Transverse colon (tissue), 4 donors: ENCODE measurements around the gene NAT16. TPM values are rescaled to one million over a fixed set of nuclear protein-coding genes. Genes with fewer than 3 reads are reported as not detected.
"Not testable (repeated sequence)": the region's sequence is repeated elsewhere in the genome, so short reads cannot be mapped to it uniquely, and the experiment has no call there.

Experiments
- DNase-seq: peaks from one replicate; pipeline ENCODE4 v3.0.0-alpha.2; 2019
- H3K27ac ChIP-seq, 4 donors: fragments of 200-600 bp; sonication (generic); 2 replicates each; pipeline ENCODE4 v1.5.1; 2016 to 2018; ENCODE audit warnings: inconsistent platforms in 4 of 4
- H3K27me3 ChIP-seq: fragments of 200-600 bp; sonication (generic); 2 replicates; pipeline ENCODE4 v1.5.1; 2017; ENCODE audit warnings: inconsistent platforms
- H3K36me3 ChIP-seq, 4 donors: fragments of 200-600 bp; sonication (generic); 2 replicates each; pipeline ENCODE4 v1.5.1; 2017 to 2019; ENCODE audit warnings: inconsistent platforms in 4 of 4
- H3K4me1 ChIP-seq, 4 donors: fragments of 200-600 bp; sonication (generic); 2 replicates each; pipeline ENCODE4 v1.5.1; 2017 to 2020; ENCODE audit warnings: inconsistent platforms in 4 of 4
- H3K4me3 ChIP-seq, 4 donors: fragments of 200-600 bp; sonication (generic); 1 replicate in 1 of 4; 2 replicates in 3 of 4; pipeline versions ENCODE4 v1.5.1 to v1.6.1; 2017 to 2019; ENCODE audit warnings: inconsistent platforms in 4 of 4
- H3K9me3 ChIP-seq, 2 donors: fragments of 200-600 bp; sonication (generic); 2 replicates each; pipeline ENCODE4 v1.5.1; 2017 to 2019; ENCODE audit warnings: inconsistent platforms in 2 of 2
- EP300 ChIP-seq: sonication (generic); formaldehyde crosslinking; IDR thresholded peaks from one replicate; pipeline ENCODE4 v1.6.1; 2017; ENCODE audit warnings: antibody characterized with exemption, low read depth
- POLR2A ChIP-seq: fragments of 450-650 bp; IDR thresholded peaks from one replicate; pipeline ENCODE4 v1.6.1; 2016; ENCODE audit warnings: antibody characterized with exemption, mild to moderate bottlenecking, moderate library complexity
- POLR2AphosphoS5 ChIP-seq, 3 donors: sonication (generic); formaldehyde crosslinking; IDR thresholded peaks; one replicate each; pipeline ENCODE4 v1.6.1; 2016; ENCODE audit warnings: antibody characterized with exemption in 3 of 3
- WGBS, 2 donors: methylation state at CpG; one replicate each; pipeline ENCODE4 v1.1.5; 2018; ENCODE audit warnings: low coverage in 1 of 2; 5-methylcytosine and 5-hydroxymethylcytosine counted together
- in situ Hi-C, 4 donors: fragments of 200-750 bp; cut with MboI; loops; one replicate each; pipeline versions ENCODE4 v1.15.0 to v1.15.1; 2017; ENCODE audit warnings: low sequenced_read_pairs in 3 of 4, low pct_ligation_motif_present in 1 of 4, low pct_unique_long_range_greater_than_20kb in 1 of 4
- intact Hi-C: fragments of 100-400 bp; cut with DNase I; formaldehyde crosslinking; loops from one replicate; pipeline ENCODE4 v1.15.1; 2023; ENCODE audit warnings: low total_unique reads
- total RNA-seq, 4 donors: library from RNA; depleted of rRNA; stranded (reverse); fragments of >200 nt; gene quantifications; one replicate each; pipeline ENCODE4 v1.1.0, GENCODE V29; 2016
- TF ChIP-seq, protein P1 (sequence below), 5 experiments: fragments of 200-600 bp in 3 of 5; fragments of 450-650 bp in 2 of 5; sonication (generic) in 3 of 5; IDR thresholded peaks; 1 replicate in 2 of 5; 2 replicates in 3 of 5; pipeline ENCODE4 v1.5.1; 2016 to 2017; ENCODE audit warnings: antibody characterized with exemption in 5 of 5, inconsistent platforms in 3 of 5, mild to moderate bottlenecking in 2 of 5, moderate library complexity in 1 of 5

The NAT16 gene
- total RNA-seq, 4 donors from 2014 or later, result not detected

DNA sequence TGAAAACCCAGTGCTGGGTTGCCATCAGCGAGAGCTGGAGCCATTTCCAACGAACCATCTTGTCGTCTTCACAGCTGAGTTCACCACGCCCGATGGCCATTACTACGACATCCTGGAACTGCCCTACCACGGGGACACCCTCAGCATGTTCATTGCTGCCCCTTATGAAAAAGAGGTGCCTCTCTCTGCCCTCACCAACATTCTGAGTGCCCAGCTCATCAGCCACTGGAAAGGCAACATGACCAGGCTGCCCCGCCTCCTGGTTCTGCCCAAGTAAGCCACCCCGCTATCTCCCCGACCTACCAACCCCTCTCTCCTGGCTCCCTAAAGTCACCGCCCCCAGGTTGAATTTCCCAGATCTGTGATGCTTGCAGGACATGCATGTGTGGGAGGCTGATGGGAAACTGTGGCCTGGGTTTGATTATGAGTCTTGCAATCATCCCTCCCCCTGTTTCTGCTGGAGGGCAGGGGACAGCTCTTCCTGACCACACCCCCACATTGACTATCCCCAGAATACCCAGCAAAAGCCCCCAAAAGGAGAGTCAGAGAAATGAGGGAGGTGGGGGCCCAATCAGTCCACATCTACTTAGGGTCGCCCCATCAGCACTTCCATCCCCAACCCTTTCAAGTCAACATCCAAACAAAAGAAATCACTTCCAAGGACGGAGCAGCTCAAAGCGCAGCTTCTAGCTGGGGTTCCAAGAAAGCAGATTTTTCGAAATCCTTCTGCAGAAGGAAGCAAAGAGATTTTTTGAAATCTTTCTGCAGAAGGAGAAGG is 46.3 kb downstream of the NAT16 start:
- WGBS, 2 donors, result 65 to 80% methylated on average over 8 to 15 of the region's 15 CpGs
- H3K4me1 ChIP-seq, result peaks cover 0 to 17% (median 8%) of the 10 kb centered on the region in 4 donors
- no peak overlapping the region for H3K4me3 ChIP-seq
- intact Hi-C loops, result no loop called here
- H3K36me3 ChIP-seq, result no peaks in the 10 kb centered on the region
- no peak for TF ChIP-seq POLR2A
- TF ChIP-seq EP300, result no peak
- TF ChIP-seq, protein P1, sequence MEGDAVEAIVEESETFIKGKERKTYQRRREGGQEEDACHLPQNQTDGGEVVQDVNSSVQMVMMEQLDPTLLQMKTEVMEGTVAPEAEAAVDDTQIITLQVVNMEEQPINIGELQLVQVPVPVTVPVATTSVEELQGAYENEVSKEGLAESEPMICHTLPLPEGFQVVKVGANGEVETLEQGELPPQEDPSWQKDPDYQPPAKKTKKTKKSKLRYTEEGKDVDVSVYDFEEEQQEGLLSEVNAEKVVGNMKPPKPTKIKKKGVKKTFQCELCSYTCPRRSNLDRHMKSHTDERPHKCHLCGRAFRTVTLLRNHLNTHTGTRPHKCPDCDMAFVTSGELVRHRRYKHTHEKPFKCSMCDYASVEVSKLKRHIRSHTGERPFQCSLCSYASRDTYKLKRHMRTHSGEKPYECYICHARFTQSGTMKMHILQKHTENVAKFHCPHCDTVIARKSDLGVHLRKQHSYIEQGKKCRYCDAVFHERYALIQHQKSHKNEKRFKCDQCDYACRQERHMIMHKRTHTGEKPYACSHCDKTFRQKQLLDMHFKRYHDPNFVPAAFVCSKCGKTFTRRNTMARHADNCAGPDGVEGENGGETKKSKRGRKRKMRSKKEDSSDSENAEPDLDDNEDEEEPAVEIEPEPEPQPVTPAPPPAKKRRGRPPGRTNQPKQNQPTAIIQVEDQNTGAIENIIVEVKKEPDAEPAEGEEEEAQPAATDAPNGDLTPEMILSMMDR (IDR thresholded peaks at IDR 0.05), result no peak
- no peak for TF ChIP-seq POLR2AphosphoS5 (IDR thresholded peaks at IDR 0.05)
- in situ Hi-C loops, result loop anchor here in 1 of 4 donors (25.0 kb wide), 1 partner anchor 153 kb away; no protein-coding TSS in a partner anchor
- no peak overlapping the region for H3K27ac ChIP-seq
- no peaks in the 10 kb centered on the region for H3K27me3 ChIP-seq
- no peaks in the 10 kb centered on the region for H3K9me3 ChIP-seq
- DNase-seq, result no peak

DNA sequence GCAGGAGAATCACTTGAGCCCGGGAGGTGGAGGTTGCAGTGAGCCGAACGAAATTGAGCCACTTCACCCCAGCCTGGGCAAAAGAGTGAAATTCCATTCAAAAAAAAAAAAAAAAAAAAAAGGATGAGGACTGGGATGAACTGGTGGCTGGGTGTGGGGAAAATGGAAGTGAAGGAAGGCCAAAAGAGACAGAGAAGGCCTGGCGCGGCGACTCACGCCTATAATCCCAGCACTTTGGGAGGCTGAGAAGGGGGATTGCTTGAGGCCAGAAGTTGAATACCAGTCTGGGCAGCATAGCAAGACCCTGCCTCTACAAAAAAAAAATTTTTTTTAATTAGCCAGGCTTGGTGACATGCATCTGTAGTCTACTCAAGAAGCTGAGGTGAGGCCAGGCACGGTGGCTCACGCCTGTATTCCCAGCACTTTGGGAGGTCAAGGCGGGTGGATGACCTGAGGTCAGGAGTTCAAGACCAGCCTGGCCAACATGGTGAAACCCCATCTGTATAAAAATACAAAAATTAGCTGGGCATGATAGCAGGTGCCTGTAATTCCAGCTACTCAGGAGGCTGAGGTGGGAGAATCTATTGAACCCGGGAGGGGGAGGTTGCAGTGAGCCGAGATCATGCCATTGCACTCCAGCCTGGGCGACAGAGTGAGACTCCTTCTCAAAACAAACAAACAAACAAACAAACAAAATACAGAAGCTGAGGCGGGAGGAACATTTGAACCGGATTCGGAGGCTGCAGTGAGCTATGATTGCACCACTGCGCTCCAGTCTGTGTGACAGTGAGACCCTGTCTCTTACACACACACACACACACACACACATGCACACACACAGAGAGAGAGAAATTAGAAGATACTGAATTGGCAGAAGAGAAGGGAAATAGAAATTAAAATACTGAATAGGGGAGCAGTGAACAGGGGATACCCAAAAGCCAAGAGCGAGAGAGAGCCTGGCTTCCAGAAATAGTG is 47.2 kb downstream of the NAT16 start:
- intact Hi-C loops, H3K27me3 ChIP-seq, H3K36me3 ChIP-seq, H3K4me1 ChIP-seq, DNase-seq, H3K9me3 ChIP-seq, H3K27ac ChIP-seq, H3K4me3 ChIP-seq: not testable (repeated sequence)
- WGBS, 2 donors, result 90 to 92% methylated on average over 12 to 18 of the region's 18 CpGs
- in situ Hi-C loops, result loop anchor here in 1 of 4 donors (25.0 kb wide), 1 partner anchor 154 kb away; no protein-coding TSS in a partner anchor

DNA sequence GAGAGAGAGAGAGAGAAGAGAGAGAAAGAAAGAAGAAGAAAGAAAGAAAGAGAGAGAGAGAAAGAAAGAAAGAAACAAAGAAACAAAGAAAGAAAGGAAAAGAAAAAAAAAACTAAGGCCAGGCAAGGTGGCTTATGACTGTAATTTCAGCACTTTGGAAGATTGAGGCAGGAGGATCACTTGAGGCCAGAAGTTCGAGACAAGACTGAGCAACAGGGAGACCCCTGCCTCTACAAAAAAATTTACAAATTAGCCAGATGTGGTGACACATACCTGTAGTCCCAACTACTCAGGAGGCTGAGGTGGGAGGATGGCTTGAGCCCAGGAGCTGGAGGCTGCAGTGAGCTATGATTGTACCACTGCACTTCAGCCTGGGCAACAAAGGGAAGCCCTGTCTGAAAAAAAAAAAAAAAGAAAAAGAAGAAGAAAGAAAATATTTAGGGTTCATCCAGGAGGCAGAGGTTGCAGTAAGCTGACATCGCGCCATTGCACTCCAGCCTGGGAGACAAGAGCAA is 50.4 kb downstream of the NAT16 start:
- TF ChIP-seq EP300 (no peak), POLR2A (no peak), POLR2AphosphoS5 (IDR thresholded peaks at IDR 0.05) (no peak)
- TF ChIP-seq, protein P1 (IDR thresholded peaks at IDR 0.05), result no peak
- H3K4me3 ChIP-seq, result no peak overlapping the region
- no peaks in the 10 kb centered on the region for H3K36me3 ChIP-seq
- intact Hi-C loops (no loop called here), in situ Hi-C loops (loop anchor here in 1 of 4 donors (25.0 kb wide), 1 partner anchor 158 kb away; no protein-coding TSS in a partner anchor)
- WGBS, 2 donors, result 75 to 91% methylated on average over 3 of the region's 3 CpGs
- no peaks in the 10 kb centered on the region for H3K9me3 ChIP-seq
- no peak overlapping the region for H3K27ac ChIP-seq
- no peak for DNase-seq
- H3K4me1 ChIP-seq, result peaks cover 13 to 29% (median 17%) of the 10 kb centered on the region in 4 donors
- H3K27me3 ChIP-seq, result peaks cover 6% of the 10 kb centered on the region

DNA sequence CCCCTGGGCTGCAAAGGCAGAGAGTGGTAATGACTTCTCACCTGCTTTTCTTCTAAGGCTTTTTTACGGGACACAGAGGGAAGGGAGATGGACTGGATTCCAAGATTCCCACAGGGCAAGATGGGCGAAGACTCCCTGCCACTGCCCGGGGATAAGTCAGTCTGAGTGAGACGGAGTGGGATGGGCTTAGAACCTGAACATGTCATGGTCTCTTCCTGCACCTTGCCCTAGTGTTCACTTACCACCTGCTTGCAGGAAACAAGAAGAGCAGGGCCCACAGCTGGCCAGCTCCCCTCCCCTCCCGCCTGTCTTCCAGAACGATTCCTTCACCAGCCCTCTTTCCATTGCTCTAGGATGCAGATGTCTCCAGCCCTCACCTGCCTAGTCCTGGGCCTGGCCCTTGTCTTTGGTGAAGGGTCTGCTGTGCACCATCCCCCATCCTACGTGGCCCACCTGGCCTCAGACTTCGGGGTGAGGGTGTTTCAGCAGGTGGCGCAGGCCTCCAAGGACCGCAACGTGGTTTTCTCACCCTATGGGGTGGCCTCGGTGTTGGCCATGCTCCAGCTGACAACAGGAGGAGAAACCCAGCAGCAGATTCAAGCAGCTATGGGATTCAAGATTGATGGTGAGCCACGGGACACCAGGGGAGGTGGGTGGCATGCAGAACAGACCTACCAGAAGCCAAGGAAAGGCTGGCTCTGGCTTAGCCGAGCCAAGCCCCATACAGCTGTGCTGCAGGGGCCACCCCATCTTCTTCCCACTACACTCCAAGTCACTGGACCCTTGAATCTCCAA is 51.9 kb downstream of the NAT16 start:
- no peaks in the 10 kb centered on the region for H3K9me3 ChIP-seq
- peaks cover 13 to 30% (median 17%) of the 10 kb centered on the region in 4 donors for H3K4me1 ChIP-seq
- H3K27ac ChIP-seq, result no peak overlapping the region
- H3K27me3 ChIP-seq, result peaks cover 6% of the 10 kb centered on the region
- in situ Hi-C loops, result loop anchor here in 1 of 4 donors (25.0 kb wide), 1 partner anchor 159 kb away; no protein-coding TSS in a partner anchor
- H3K36me3 ChIP-seq, result no peaks in the 10 kb centered on the region
- 64 to 73% methylated on average over 4 to 14 of the region's 14 CpGs for WGBS, 2 donors
- TF ChIP-seq EP300 (no peak), POLR2A (no peak), POLR2AphosphoS5 (IDR thresholded peaks at IDR 0.05) (no peak)
- TF ChIP-seq, protein P1 (IDR thresholded peaks at IDR 0.05), result no peak
- intact Hi-C loops, result no loop called here
- DNase-seq, result no peak
- no peak overlapping the region for H3K4me3 ChIP-seq
